GM19395 (cell line): ENCODE data around the gene MS4A10.
A peak's percentile ranks its signal among the peaks of the same experiment; 100 is the strongest.
"Not testable (repeated sequence)": the region's sequence is repeated elsewhere in the genome, so short reads cannot be mapped to it uniquely, and the experiment has no call there.

Experiments used
- ATAC-seq: cut with Tn5 transposase; IDR thresholded peaks from one replicate; pipeline ENCODE4 v1.9.1; 2021; ENCODE audit warnings: mild to moderate bottlenecking, moderate library complexity; ENCODE audit not compliant: unreplicated experiment

Gene MS4A10

DNA sequence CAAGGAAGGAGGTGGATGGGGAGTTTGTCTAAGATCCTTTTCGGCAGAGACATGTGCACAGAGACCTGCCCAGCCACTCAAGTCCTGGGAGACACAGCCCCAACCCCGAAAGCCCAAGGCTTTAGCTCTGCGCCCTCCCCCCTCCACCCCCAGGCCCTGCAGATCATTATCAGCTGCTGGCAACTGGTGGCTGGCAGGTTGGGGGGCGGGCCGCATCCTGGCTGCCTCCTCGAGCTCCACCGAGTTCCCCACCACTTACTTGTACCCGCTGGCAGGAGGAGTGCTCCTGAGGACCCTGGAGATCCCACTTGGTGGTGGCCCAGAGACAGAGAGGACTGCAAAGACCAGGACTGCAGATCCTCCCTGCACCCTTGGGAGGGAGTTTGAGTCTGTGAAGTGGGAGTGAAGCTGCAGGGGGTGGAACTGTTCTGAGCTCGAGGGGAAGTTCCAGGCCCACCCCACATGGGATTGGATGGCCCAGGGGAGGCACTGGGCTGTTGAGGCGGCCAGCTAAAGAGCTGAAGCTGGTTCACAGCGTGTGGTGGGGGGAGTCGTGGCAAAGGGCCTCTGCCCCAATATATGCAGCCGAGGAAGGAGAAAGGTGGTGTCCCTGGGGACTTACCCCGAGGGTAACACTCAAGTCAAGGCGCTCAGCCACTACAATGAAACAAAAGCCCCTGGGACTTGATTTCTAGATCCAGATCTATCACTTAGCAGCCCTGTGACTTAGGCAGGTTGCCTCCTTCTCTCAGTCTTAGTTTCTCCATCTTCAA is 36.9 kb downstream of the MS4A10 start:
- ATAC-seq = no peak

- ATAC-seq = not testable (repeated sequence)
Observed at GRCh38 chr11:60823745-60824306, 38.7 kb downstream of the MS4A10 start.

DNA sequence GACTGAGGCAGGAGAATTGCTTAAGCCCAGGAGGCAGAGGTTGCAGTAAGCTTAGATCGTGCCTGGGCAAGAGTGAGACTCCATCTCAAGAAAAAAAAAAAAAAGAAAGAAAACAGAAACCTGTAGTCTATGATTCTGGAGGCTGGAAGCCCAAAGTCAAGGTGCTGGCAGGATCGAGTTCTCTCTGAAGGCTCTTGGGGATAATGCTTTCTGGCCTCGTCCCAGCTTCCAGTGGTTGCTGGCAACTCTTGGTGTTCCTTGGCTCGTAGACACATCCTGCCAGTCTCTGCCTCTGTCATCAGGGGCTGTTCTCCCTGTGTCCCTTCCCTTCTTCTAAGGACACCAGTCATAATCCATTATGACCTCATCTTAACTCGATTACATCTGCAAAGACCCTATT is 40.0 kb downstream of the MS4A10 start:
- ATAC-seq = no peak

DNA sequence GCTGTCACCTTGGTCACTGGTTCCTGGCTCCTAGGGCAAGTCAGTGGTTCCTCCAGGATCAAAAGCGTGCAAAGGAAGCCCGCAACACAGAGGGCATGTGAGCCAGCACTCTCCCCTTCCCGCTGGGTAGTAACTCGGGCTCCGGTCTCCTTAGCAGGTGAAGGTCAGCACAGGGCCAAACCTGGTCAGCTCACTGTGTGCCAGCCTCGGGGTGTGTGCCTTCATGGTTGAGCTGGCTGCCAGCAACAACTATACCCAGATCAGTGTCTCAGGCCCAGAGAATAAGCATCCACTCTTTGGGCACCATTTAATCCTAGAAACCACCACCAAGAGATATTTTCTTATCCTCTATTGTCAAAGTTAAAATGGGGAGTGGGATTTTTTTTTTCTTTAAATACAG is 40.7 kb downstream of the MS4A10 start:
- no peak for ATAC-seq

DNA sequence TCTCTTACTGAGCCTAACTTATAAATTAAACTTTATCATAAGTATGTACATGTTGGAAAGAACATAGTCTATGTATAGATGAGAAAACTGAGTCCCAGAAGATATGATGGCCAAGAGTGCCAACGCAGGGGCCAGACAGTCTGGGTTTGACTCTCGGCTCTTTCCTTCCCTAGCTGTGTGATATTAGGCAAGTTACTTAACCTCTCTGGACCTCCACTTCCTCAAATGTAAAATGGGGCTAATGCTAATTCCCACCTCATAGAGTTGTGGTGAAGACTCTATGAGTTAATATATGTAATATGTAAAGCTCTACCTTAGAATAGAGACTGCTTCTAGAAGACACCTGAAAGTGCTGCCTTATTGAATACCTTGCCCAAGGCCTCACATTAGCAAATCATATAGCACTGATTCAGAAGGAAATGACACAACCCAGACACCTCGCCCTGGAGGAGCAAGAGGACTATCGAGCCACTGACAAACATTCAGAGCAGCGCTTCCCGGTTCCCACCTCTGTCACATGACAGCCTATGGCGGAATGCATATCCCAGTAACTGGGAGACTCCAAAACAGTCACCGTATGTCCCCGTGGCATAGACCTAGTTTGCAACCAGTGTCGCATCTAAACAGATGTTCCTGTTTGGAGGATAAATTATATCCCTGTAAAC is 45.5 kb downstream of the MS4A10 start:
- no peak for ATAC-seq

- peak; percentile 75 for ATAC-seq
Observed at GRCh38 chr11:60831143-60831500, 46.0 kb downstream of the MS4A10 start.

DNA sequence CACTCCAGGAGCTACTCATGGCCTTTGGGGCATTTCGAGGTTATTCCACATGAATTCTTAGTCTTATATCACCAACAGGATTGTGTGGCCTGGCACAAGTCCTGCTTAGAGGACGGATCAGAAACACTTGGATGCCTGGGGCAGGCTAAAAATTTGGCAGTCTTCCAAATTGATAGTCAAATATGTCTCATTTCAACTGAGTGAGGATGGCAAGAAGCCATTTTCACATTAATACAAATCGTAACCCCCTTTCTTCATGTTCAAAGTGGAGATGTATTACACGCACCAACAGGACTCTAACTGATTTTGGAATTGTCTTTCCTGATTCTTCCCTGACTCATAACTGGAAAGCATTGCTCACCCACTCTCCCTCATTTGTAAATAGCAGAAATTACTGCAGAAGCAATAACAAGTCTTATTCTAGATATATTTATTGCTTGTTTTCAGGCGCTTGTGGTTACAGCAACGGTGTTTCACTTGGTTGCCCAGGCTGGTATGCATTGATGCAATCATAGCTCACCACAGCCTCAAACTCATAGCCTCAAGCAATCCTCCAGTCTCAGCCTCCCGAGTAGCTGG is 46.5 kb downstream of the MS4A10 start:
- no peak for ATAC-seq

GRCh38 chr11:60834742-60835533 is 49.8 kb downstream of the MS4A10 start:
- no peak for ATAC-seq

- no peak for ATAC-seq
Observed at GRCh38 chr11:60835534-60835846, 50.4 kb downstream of the MS4A10 start.

GRCh38 chr11:60836866-60837515 is 51.9 kb downstream of the MS4A10 start:
- no peak for ATAC-seq

DNA sequence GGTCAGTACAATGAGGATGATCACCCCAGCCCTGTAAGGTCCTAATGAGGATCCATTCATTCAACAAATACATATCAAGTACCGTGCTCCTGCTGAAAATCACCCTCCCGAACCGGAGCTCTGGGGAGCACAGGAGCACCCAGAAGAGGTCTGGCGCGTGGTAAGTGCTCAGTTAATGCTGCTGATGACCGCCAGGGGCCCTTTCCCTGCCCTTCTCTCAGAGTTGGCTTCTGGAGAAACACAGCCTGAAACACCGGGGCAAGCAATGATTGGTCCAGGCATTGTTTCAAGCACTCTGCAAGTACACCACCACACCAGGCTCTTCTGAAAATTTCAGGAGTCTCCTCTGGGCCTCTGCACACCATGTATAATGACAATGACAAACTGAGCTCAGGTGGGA is 53.0 kb downstream of the MS4A10 start:
- ATAC-seq = no peak

DNA sequence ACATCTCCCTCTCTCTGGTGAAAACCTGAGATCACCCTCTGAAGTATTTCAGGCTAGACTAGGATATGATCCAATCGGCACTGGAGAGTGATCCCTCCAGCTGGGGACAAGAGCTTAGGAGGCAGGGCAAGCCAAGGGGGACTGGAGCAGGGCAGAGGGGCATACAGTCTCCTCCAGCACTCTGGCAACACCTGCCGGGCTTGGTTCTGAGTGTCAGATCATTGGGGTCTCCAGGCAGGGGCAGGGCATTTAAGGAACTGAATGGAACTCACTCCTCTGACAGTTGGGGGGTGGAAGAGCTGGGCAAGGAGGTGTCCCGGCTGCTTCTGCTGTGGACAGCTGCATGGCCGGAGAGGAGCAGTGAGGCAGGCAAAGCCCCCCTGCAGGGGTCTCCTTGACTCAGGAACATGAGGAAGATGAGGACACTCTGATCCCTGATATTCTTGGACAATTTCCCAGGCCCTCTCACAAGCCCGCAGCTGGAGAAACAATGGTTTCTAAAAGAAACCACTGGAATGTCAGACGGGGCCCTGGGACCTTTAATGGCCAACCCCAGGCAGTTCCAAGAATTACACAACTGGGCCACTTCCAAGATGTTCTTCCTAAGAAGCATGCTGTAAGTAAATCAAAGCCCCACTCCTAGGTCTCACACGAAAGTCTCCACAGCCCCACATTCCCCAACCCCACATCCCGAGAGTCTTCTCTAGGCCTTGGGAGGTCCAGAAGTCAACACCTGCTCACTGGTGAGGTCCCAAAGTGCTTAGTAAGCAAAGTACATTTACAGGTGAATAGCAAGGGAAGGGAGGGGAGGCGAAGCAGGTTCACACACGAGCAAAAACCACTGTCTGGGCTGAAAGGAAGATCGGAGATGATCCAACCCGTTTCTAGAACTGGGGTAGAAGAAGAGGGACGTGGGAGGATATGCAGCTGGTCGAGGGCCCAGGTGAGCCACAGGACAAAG is 55.6 kb downstream of the MS4A10 start:
- ATAC-seq = no peak

GRCh38 chr11:60841797-60842667 is 56.9 kb downstream of the MS4A10 start, which contains the start of gene CCDC86:
CCDC86 (plus strand) TSS chr11:60842113; CDS start chr11:60842125, 12 bp downstream.
- ATAC-seq = peak; percentile 70

DNA sequence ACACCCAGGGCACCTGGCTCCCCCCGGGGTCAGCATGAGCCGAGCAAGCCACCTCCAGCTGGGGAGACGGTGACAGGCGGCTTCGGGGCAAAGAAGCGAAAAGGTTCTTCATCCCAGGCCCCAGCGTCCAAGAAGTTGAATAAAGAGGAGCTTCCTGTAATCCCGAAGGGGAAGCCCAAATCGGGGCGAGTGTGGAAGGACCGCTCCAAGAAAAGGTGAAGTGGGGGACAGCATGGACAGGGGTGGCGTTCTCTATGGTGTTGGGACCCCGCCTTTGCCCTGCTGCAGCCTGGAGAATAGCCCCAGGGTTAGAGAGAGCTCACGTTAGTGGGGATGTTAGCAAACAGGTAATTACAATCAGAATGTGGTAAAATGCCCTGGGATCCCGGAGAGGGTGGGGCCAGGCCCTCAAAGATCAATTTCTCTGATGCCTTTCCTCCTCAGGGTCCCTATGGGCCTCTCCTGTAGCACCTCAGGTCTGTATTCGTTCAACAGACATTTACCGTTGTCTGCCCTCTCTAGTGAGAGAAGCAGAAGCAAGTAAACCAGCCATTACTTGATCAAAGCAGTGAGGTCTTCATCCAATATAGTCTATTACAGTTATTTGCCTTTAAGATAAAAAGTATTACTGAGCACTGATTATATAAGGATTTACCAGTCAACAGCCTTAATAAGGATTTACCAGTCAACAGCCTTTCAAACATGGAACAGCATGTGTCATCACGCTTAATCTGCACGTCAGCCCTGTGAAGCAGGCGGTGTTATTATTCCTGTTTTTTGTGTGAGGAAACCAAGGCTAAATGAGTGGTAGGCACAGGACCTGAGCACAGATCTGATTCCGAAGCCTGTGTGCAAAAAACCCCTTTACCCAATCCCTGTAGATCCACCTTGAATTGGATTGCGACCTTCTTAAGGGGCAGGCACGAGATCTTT is 57.8 kb downstream of the MS4A10 start:
- ATAC-seq = no peak

DNA sequence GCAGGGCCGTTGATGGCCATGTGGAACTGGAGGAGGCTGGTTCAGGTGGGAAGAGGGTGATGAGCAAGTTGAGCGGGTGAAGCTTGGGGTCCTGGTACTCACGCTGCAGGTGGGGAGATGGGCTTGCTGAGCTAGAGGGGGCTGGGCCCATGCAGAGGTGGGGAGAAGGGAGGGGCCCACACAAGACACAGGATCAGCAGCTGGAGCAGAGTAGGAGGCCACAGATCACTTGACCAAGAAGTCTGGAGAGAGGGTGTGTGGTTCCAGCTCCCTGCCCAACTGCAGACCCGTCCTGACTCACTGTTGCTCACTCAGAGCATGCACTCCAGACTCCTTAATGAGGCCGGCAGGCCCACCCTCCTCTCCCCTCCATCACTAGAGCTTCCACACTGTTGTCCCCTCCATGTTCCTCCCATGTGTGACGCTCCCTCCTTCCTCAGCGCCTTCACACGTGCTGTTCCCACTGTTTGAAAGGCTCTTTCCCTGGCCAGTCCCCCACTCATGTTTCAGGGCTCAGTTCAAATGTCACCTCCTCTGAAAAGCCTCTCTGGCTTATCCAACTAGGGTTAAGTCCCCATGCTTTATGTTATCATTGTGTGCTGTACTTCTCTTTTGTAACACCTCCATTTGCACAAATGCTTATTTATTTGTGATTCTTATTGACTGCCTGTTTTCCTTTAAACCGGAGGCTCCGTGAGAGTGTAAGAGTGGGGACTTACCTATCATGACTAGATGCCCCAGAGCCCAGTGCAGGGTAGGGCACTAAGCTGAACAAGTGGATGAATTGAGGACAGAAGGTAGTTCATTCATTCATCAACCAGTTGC is 59.1 kb downstream of the MS4A10 start:
- no peak for ATAC-seq

GRCh38 chr11:60844870-60845221 is 59.7 kb downstream of the MS4A10 start:
- ATAC-seq = no peak

DNA sequence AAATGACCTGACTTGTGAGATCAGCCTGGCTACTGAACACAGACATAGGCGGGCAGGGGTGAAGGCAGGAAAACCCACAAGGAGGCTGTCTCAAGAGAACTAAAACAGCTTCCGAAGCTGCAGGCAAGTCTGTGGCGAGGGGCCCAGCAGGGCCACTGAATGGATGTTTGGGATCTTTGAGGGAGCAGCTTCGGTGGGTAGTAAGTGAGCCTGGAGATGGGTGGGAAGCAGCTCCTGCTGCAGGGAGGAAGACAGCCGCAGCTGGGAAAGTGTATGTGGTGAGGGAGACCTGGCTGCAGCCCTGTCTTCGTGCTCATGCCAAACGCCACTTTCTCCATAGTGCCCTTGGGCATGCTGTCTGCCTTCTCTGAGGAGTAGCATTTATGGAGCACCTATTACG is 60.2 kb downstream of the MS4A10 start:
- no peak for ATAC-seq
